Left lobe of liver (tissue), 2 donors: ENCODE results near the gene PHYHIPL. TPM values are rescaled to one million over a fixed set of nuclear protein-coding genes. Genes with fewer than 3 reads are reported as not detected.

Source experiments
- ATAC-seq: fragments of 200-7000 bp; cut with Tn5 transposase; one replicate; pipeline ENCODE4 v1.9.1; 2020; ENCODE audit warnings: mild to moderate bottlenecking, moderate library complexity
- DNase-seq: peaks from one replicate; pipeline ENCODE4 v3.0.0-alpha.2; 2020; ENCODE audit warnings: low spot score
- total RNA-seq: library from RNA; stranded (reverse); gene quantifications from one replicate; pipeline ENCODE4 v1.2.1, GENCODE V29; 2021
- donor health status: DM: no; HTN: no; CAD: no; lungs with moderate emphysema.
- donor health status: DM: no; HTN: yes; CAD: no.

Gene PHYHIPL
- total RNA-seq, 1 donor from 2014 or later: 0.93 TPM

GRCh38 chr10:59245686-59246085 lies 69.2 kb downstream of the PHYHIPL start:
- ATAC-seq: no peak

DNA sequence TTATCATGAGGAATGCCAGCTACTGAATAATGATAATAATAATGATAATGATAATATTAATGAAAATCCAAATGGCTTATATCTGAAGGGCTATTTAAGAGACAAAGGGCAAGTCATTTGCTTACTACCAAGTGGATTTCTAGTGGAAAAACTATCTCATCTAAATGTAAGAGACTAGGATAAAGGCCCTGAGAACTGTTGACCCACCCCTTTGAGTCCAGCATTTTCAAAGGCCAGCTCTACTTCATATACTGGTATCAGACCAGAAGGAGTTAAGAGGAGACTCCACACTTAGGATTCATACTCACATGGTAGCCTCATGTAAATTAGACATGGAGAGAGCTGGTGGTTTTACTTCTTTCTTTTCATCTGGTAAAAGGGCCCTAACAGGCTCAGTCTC lies 76.0 kb downstream of the PHYHIPL start:
- ATAC-seq (no peak), DNase-seq (no peak)

More at GRCh38 chr10:59245686-59246085, 69.2 kb downstream of the PHYHIPL start:
- DNase-seq: no peak

- DNase-seq: no peak
- no peak for ATAC-seq
Observed at GRCh38 chr10:59255463-59255862, 79.0 kb downstream of the PHYHIPL start.

DNA sequence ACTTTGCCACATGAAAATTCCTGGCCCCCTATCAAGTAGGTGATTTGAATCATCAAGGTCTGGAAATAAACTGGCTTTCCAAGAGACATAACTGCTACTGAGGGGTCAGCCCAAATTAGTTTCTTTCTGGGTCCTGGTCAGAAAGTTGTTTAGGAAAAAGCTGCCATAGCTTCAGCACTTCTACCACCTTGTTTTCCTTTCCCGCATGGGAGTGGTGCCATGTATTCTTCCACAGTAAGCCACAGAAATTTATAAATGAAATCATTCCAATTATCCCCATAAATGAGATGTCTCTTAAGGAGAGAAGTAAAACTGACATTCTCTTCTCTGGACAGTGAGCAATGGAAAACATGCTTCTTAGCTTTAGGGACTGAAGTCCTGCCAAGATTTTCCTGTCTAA lies 80.8 kb downstream of the PHYHIPL start:
- no peak for DNase-seq
- ATAC-seq: no peak

GRCh38 chr10:59258890-59259289 lies 82.4 kb downstream of the PHYHIPL start:
- ATAC-seq (no peak), DNase-seq (no peak)

GRCh38 chr10:59265141-59265540 lies 88.7 kb downstream of the PHYHIPL start:
- no peak for ATAC-seq
- DNase-seq: no peak

DNA sequence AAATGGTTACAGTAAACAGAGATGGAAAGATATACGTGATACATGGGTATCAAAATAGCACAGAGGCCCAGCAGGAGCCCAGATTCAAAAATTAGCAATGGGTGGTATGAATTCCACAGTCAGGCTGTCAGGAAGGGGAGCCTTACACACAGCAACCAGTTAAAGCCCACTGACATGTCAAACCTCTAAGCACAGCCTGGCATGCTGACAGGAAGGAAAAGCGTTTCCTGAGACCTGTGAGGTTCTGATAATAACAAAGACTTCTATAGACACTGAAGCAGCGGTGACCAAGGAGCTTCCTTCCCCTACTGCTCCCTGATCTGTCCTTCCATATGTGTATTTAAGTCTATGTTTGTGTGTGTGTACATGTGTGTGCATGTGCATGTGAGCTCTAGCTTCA lies 89.9 kb downstream of the PHYHIPL start:
- ATAC-seq: no peak

DNA sequence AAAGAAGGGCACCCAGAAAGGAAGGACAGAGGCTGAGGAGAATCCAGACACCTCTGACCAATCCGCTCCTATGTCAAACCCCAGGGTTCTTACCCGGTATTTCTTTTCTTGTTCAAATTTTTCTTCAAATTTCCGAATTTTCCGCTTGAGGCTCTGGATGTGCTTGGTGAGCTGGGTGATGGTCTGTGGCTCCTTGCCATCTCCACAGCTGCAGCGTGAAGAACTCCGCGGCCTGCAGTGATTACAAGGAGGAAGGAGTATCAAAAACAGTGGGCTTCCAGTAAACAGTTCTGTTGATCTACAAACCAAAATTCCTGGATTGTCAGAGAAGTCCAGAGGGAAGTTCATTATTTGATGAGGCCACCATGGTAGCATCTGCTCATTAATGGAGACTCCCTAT lies 92.0 kb downstream of the PHYHIPL start:
- no peak for DNase-seq
- ATAC-seq: no peak

More for the DNA sequence above, 89.9 kb downstream of the PHYHIPL start:
- DNase-seq: no peak

GRCh38 chr10:59269651-59270050 lies 93.2 kb downstream of the PHYHIPL start:
- DNase-seq (no peak), ATAC-seq (no peak)

- DNase-seq (no peak), ATAC-seq (no peak)
Observed at GRCh38 chr10:59270492-59270891, 94.0 kb downstream of the PHYHIPL start.

DNA sequence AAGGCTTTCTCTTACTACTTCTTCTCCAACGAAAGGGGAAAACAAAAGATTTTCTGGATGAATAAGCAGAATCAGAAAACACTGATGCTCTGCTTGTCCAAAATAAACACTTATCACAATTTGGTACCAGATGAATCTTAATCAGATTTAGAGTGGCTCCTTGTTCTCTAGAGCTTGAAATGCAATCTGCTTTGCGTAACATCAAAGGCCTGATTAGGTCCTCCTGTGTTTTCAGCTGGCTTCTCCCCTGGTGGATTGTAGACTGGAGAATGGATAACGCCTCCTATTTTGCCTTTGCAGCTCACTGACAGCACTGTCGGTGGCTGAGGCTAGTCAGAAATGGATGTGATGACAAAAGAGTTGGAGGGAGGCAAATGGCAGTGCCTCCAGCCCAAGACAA lies 94.7 kb downstream of the PHYHIPL start:
- no peak for ATAC-seq
- no peak for DNase-seq

GRCh38 chr10:59272061-59272460 lies 95.6 kb downstream of the PHYHIPL start:
- no peak for ATAC-seq
- DNase-seq: no peak

GRCh38 chr10:59273445-59273844 lies 97.0 kb downstream of the PHYHIPL start:
- ATAC-seq (no peak), DNase-seq (no peak)

DNA sequence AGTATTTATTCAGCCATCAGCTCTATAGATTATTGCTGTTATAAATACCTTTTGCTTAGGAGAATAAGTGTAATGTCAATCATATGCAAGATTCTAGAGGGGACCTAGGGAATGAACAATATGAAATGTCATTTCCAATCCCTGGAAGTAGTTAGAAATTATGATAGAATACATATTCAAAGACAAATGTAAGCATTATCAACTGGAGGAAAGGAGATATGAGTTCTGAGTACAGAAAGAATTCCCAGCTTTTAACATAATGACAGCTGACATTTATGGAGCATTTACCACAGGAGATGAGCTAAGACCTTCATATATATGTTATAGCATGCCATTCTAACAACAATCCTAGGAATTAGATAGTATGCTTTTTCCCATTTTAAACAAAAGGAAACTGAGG lies 99.7 kb downstream of the PHYHIPL start:
- ATAC-seq: no peak
- DNase-seq: no peak

DNA sequence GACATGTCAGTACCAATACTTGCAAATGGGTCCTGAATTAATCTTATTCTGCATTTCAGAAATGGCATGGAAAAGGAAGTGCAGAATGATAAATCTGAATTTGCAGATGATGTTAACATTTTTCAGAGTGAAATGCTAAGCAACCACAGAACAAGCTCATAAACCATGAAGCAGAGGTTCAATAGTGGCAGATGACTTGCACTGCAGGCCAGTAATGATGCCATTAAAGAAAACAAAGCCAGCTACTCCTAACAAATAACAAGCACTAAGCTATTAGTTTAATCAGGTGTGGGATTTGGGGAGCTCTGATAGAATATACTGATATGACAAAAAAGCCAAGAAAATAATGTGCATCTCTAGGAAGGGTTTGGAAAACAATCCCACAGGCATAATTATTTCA lies 100.5 kb downstream of the PHYHIPL start:
- DNase-seq (no peak), ATAC-seq (no peak)

- DNase-seq (no peak), ATAC-seq (no peak)
Observed at GRCh38 chr10:59279476-59279875, 103.0 kb downstream of the PHYHIPL start.

DNA sequence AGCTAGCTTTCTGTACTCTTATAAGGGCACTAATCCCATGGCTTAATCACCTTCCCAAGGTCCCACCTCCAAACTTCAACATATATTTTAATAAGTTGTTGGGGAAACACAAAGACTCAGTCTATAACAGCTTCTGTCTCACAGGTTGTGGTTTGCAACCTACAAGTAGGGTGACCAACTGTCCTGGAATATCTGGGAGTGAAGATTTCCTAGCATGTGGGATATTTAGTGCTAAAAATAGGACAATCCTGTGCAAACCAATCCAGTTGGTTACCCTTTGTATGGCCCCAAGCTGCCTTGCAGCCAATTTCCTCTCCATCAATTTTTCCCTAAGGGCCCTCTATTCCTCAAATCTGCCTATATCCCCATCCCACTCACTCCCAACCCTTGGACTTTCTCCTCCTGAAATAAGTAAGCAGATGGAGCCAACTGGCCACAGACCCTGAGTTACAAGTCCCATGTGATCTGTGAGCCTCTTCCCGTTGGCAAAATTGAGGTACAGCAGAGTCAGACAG lies 103.6 kb downstream of the PHYHIPL start:
- ATAC-seq: no peak
- DNase-seq: no peak

GRCh38 chr10:59281861-59282260 lies 105.4 kb downstream of the PHYHIPL start:
- DNase-seq (no peak), ATAC-seq (no peak)

GRCh38 chr10:59283456-59284091 lies 107.1 kb downstream of the PHYHIPL start:
- DNase-seq (no peak), ATAC-seq (no peak)

- DNase-seq: no peak
- no peak for ATAC-seq
Observed at GRCh38 chr10:59284118-59284975, 107.9 kb downstream of the PHYHIPL start.

- no peak for ATAC-seq
- DNase-seq: no peak
Observed at GRCh38 chr10:59285073-59285472, 108.6 kb downstream of the PHYHIPL start.

DNA sequence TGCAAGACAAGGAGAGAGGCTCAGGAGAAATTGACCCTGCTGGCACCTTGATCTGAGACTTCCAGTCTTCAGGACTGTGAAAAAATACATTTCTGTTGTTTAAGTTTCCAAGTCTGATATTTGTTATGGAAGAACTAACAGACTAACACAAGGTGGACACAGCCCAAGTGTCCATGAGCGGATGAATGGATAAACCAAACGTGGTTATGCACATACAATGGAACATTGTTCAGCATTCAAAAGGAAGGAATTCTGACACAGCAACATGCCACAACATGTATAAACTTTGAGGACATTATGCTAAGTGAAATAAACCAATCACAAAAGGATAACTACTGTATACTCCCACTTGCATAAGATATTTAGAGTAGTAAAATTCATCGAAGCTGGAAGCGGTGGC lies 109.4 kb downstream of the PHYHIPL start:
- DNase-seq (no peak), ATAC-seq (no peak)
